SHP77 (cell line): ENCODE data around the gene RXFP1.

Experiments
- DNase-seq, 2 experiments: peaks; one replicate each; lab custom pipeline; 2025; lab: John Stamatoyannopoulos, UW

The RXFP1 gene

DNA sequence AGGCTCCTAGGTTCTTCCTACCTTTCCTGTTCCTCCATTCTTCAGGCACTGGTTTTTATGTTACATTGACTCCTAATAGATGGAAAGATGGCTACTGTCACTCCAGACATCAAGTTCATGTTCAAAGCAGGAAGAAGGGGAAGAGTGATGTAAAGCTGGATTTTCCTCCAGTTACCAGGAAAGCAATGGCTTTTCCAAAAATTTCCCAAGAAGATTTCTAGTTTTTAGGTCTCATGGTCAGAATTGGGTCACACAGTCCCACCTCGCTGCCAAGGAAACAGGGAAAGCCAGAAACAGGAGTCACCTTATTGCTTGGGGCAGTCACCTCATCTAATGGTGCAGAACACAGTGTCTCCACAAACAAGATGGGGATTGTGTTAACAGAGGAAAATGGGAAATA is 21.5 kb downstream of the RXFP1 start:
- no peak for DNase-seq

DNA sequence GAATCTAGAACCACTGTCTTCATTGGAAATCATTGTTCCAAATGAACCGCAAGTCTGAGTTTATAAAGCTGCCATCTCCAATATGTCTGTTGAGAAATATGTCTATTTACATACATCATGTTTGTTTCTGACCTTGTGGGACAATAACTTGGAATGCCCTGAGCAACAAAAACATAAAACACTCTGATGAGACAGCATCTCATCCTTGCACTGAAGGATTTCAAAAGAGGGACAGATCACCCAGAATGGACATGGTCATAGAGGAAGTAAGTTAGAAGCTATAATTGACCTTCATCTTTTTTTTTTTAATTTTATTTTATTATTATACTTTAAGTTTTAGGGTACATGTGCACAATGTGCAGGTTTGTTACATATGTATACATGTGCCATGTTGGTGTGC is 22.5 kb downstream of the RXFP1 start:
- no peak for DNase-seq

DNA sequence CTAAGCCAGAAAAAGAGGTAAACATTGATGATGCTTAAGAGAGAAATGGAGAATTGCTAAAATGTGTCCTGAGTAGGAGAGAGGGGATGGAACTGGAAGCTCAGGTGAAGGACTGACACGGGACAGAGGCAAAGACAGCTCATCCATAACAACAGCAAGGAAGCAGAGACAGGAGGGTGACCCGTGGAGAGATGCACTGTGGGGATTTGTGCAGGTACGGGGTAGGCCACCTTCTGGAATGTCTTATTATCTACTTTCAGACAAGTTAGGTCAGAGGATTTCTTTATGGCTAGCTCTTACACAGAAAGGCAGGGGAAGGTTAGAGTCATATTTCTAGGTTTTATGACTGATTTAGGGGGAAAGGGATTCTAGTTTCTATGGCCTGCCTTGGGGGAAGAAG is 31.7 kb downstream of the RXFP1 start:
- no peak for DNase-seq

DNA sequence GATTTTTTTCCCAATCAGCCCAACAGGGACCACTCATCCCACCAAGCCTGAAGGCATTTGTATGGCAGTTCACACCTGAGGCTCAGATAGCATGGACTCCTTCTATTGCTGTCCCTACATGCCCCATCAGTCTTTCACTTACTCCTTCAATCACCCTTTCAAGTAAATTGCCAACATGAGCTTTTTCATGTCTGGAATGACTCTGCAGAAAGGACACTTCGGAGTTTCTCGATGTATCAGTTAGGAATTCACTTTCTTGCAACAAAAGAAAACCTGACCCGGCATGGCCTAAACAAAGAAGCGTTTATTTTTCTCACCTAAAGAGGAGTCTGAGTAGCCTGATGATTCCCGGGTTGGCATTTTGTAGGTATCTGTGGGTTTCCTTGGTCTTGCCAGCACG is 38.6 kb downstream of the RXFP1 start:
- no peak for DNase-seq

DNA sequence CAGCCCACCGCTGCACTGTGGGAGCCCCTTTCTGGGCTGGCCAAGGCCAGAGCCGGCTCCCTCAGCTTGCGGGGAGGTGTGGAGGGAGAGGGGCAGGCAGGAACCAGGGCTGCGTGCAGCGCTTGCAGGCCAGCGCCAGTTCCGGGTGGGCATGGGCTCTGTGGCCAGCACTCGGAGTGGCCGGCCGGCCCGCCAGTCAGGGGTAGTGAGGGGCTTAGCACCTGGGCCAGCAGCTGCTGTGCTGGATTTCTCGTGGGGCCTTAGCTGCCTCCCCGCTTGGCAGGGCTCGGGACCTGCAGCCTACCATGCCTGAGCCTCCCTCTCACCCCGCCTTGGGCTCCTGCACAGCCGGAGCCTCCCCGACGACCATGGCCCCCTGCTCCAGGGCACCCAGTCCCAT is 45.2 kb downstream of the RXFP1 start:
- DNase-seq: no peak

DNA sequence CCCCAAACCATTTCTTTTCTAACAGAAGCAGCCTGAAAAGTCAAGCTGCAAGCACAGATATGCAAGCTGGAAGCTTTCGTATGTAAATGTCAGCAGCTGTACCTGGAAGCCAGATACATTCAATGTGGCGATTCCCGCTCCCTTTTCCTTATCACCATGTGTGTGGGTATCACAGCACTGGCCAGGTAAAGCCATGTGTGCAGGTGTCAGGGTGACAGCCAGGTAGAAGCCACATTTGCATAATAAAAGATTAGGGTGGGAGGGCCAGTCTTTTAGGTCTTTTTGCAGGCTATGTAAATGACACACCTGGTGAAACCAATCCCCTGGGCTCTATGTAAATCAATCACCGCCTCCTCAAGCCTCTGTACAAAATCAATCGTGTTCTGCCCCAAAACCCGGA is 50.1 kb downstream of the RXFP1 start:
- no peak for DNase-seq

DNA sequence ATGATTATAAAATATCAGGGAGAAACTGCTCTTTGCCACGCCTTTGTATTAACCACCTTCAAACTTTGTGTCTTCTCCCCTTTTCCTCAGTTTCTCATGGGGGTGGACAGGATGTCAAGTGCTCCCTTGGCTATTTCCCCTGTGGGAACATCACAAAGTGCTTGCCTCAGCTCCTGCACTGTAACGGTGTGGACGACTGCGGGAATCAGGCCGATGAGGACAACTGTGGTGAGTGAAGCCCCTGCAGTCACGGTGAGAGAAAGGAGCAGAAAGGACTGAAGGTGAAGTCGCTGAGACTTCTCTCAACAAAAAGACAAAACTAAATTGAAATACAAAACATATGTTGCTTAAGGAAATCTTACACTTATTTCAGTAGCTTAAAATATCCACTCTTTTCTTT is 50.9 kb downstream of the RXFP1 start:
- DNase-seq: no peak

DNA sequence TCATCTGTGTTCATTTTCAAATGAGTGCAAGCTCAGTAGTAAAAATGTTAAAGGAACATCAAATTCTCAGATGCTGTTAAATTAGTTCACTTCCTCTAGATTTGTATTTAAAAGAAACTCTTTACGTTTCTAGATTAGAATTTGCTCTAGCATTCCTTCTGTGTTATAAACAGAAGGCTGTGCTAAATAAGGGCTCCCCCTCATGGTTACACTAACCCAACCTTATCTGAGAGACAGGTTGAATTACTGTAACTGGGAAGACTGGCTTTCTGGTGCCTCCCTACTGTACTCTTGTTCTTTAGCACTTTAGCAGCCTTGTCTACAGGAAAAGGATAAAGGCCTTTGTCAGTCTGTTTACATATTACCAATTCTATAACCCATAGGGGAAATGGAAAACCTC is 56.8 kb downstream of the RXFP1 start:
- no peak for DNase-seq

DNA sequence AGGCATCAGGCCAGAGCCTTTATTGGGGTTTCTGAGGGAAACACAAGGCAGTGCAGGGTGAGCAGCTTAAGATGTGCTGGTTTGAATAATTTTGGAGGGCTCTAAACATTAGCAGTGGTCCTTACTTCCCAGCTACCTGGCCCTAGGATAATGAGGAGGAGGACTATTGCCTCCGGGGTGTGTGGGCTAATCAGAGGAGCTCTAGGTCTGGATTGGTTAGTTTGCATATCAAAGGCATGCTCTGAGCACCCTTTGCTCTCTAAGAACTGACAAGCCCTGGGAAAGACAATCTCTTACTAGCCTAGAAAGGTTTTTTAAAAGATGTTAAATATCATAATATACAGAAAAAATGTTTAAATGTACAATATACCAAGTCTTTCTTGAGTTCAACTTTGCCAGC is 58.4 kb downstream of the RXFP1 start:
- DNase-seq: no peak

DNA sequence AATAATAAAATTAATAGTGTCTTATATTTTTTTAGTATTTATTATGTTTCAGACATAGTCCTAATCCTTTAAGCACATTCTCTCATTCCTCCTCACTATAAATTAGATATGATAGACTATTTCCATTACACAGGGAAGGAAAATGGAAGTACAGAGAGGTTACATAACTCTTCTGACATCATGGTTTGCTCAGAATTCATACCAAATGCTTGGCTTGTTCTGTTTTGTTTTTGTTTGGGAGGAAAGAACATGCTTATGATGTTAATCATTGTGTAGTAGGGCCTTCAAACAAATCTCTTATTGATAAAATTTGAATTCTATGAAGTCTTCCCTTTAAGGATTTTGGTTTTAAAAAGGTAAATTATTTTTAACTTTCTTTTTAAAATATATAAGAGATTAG is 59.5 kb downstream of the RXFP1 start:
- no peak for DNase-seq

DNA sequence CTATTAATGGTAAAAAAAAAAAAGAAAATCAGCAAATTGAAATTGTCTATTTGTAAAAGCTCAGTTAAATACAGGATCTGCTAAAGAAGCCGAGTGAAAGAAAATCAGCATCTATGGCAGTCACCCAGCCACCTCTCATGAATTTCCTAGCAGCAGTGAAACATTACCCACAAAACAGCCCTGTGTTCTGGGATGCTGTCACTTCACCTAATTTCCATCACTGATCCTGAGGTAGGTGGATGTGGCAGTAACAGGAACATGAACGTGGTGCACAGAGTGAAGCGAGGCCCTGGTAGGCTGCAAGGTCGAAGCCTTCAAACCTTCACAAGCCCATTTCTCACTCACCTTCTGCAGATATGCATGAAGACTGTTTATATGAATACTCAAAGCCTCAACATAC is 65.2 kb downstream of the RXFP1 start:
- no peak for DNase-seq

DNA sequence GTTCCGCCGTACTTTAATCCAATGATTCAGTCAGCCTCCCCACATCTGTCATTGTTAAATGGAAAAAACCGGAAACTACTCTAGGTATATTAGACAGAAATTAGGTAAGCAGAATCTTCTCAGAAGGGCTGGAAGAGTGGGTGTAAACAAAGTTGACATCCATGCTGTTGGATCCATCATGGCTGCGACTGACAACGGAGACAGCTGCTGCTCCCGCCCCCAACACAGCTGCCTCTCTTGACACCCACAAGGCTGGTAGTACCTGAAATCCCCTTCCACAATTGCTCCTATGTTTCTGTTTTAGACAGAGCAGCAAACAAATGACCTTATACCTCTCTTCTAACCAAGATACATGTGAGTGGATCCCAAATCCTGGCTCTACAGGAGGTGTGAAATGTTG is 66.6 kb downstream of the RXFP1 start:
- DNase-seq: no peak

DNA sequence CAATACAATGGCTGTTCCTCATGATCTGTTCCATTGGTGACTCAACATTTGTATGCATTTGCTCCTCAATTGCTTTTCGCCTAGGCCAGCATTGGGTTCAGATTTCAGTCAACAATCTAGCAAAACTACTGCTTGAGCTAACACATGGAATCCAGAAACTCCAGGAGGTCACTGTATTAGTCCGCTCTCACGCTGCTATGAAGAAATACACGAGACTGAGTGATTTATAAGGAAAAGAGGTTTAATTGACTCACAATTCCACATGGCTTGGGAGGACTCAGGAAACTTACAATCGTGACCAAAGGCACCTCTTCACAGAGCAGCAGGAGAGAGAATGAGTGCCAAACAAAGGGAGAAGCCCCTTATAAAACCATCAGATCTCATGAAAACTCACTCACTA is 67.1 kb downstream of the RXFP1 start:
- no peak for DNase-seq

DNA sequence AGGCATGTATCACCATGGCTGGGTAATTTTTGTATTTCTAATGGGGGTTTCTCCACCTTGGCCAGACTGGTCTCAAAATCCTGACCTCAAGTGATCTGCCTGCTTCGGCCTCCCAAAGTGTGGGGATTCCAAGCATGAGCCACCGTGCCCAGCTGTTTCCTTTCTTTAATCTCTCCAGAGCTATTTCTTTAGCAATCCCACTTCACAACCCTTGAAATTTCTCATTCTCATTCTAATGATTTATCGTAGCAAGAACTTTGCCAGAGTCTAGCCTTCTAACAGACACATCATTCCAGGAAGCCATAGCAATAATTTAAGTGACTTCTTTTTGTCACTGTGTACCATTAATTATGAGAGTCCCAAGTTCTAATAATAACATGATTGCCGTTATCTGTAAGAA is 68.6 kb downstream of the RXFP1 start:
- DNase-seq: no peak

DNA sequence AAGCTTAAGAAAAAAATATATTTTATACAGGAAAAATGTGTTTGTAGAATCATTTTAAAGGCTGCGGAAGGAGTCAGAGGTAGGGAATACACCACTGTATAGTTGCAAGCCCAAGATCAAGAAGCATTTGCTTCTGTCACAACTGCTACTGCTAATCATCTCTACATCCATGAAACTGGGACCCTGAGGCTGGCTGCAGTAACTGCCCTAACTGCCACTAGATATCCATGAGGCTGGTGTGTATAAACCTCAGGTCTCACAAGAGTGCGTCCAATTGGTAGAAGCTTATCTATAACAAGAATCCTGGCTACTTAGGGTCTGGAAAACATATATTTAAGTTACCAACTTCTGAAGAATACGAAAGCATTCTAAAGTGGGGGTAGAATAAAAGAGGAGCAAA is 69.1 kb downstream of the RXFP1 start:
- DNase-seq: no peak

DNA sequence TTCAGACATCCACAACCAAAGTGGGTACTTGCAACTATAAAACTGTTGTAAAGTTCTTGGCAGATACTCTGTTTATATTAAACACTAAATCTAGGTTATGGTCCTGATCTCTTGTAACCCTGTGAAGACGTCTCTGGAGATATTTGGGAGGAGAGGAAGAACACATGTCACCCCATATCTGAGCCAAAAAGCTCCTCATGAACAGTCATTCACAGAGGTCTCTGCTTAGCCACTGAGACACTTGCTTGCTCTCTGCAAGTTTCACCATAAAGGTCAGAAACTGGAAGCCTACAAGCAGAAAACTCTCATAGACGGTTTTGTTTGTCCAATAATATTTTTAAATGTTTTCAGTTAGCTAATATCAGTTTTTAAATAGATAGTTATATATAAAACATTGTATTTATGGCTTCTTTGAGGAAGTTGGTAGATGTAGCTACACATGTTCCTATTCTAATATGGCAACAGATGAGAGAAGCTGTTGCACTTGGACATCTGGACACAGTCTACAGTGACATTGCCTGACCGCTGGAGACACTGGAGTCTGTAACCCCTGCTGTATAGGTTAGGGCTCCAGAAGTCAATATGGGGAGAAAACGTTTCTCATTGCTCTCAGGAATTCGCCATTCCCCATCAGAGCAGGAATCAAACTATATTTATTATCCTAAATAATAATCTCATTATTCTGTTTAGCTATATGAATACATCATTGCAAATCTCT is 76.4 kb downstream of the RXFP1 start:
- no peak for DNase-seq

DNA sequence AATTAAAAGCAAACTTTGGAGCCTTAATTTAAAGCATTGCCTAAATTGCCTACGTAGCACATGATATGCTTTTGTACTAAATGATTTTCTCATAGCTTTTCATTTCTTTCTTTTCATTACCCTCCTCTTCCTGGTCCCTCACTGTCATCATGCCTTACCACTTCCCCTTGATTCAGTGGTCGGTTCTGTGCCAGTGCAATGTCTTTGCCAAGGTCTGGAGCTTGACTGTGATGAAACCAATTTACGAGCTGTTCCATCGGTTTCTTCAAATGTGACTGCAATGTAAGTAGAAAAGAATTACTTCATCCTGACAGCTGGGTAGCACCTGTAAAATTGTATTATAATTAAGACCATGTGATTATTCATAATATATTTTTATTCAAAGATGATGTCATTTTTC is 77.5 kb downstream of the RXFP1 start:
- no peak for DNase-seq

DNA sequence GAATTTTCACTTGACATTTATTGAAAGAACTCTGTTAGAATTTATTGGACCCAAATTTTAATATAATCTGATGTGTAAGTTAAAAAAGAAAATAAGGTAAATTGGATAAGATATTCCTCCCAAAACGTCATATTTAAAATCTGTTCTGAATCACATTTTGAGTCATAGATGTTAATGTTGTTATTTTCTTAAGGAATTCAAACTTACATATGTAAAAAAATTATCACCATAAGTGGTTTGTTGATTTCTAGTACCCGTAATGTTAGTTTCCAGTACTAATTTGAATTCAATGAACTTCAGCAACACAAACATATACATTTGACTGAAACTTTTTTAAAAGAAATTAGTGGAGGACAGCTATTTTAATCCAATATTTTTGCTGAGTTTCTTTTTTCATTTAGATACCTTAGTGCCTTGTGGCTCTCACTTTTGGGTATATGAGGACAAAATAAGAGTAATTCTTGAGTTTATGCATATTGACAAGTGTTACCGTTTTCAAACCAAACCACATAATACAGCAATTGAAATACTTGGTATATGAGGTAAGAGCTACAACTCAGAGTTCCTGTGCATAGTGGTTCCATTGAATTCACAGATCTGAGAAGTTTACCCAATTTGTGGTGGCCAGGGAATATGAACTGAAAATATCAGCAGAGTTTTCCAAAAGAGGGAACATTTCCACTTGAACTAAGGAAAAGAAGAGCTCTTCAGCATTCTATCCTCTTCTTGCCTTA is 78.2 kb downstream of the RXFP1 start:
- no peak for DNase-seq

DNA sequence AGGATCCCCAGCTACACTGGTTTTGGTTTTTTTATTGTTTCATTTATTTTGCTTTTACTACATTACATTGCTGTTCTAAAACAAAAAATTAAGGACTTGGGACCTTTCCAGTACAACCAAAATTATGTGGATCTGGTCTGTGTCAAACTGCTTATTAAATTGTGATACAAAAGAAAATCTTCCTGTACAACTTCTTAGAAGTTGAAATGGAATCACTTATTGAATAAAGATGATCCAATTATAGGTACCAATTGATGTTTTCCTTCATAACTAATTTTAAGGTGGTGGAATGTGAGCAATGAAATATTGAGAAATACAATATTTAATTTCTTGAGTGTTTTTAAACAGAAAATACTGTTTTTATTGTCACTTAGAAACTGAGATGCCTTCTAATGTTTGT is 82.7 kb downstream of the RXFP1 start:
- no peak for DNase-seq

DNA sequence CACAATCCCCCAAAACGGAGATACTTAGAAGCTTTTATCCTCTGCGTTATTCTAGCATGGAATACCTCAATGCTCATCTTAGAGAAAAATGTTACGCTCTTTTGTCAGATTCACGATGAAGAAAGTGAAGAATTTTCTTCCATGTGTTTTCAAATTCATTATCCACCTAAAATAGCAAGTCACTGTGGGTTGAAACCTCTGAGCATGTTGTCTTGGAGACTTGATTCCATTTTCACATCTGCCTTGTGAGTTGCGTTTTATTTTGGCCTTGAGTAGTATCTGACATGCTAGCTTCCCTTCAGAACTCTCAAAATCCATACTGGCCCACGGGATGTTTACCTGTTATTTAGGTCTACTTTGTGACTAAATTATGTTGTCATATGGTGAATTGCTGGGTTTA is 83.7 kb downstream of the RXFP1 start:
- no peak for DNase-seq

DNA sequence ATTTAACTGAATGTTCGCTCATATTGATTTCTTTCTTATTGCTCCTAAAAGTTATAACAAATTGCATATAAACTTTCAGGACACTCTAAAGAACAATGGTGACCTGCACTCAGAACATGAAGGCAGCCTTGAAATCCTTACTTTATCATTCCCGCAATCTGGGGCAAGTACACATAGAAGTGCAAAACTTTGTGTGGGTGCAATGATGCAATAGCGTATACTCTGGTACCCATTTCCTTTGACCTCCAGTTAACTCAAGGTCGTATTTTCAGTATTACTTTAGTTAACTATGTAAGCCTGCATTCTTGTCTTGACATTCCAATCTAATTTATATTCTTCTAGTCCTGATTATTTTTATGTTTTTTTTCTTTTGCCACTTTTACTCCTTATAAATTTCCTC is 85.3 kb downstream of the RXFP1 start:
- DNase-seq: no peak

DNA sequence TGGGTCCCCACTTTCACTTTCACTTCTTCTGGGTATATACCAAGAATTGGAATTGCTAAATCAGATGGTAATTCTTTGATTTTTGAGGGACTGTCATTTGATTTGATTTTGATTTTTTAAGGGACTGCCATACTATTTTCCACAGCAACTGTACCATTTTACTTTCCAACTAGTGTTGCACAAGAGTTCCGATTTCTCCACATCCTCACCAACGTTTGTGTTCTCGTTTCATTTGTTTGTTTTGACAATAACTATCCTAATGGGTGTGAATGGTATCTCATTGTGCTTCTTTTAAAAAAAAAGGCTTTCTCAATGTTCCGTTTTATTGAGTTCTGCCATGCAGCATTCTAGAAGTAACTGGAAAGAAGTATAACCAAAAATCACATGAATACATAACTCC is 87.4 kb downstream of the RXFP1 start:
- DNase-seq: no peak

DNA sequence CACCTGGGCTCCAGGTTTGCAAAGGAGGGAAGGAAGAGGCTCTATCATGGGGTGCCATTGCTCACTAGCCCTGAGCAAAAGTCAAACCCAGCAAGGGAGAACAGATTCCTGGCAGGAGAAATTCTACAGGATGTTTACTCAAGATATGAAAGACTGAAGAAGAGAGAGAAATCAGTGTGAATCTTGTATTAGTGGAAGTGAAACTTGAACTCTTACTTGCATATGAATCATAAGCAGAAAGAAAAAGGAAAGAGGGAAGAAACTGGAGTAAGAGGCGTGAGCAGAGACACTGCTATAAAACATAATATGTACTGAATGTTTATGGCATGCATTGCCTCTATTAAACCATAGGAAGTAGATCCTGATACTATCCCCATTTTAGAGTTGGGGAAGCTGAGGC is 89.1 kb downstream of the RXFP1 start:
- DNase-seq: no peak

DNA sequence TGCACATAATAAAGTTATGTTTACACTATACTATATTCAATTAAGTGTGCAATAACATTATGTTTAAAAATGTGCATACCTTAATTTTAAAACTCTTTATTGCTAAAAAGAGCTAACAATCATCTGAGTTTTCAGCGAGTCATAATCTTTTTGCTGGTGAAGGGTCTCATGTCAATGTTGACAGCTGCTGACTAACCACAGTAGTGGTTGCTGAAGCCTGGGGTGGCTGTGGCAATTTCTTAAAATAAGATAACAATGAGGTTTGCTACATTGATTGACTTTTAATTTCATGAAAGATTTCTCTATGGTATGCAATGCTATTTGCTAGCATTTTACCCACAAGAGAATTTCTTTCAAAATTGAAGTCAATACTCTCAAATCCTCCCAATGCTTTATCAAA is 91.4 kb downstream of the RXFP1 start:
- no peak for DNase-seq
